ENCODE results near the gene ECI1.

Gene ECI1

DNA sequence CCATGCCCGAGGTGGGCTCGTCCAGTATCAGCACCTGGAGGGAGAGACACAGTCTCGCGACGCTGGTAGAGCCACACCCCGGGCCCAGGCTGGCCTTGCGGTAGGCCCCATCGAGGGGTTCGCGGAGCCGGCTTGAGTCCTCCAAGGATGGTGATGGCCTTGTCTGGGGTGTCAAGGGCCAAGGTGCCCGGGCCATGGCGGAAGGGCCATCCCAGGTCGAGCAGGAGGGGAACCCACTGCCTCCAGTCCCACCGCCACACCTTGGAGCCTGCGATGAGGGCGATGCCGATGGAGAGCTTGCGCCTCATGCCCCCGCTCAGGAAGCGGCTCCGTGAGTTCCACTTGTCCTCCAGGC lies 46.1 kb upstream of the ECI1 start:
- H4K8ac ChIP-seq (ENCODE audit: low read depth, low read length): no peak overlapping the region
- no peak for DNase-seq (ENCODE audit: low spot score)
- no CpG with 5 or more reads among the region's 22 CpGs for WGBS, 2 donors (ENCODE audit: extremely low coverage in 2 of 2, insufficient read length in 2 of 2, insufficient replicate concordance in 1 of 2)

DNA sequence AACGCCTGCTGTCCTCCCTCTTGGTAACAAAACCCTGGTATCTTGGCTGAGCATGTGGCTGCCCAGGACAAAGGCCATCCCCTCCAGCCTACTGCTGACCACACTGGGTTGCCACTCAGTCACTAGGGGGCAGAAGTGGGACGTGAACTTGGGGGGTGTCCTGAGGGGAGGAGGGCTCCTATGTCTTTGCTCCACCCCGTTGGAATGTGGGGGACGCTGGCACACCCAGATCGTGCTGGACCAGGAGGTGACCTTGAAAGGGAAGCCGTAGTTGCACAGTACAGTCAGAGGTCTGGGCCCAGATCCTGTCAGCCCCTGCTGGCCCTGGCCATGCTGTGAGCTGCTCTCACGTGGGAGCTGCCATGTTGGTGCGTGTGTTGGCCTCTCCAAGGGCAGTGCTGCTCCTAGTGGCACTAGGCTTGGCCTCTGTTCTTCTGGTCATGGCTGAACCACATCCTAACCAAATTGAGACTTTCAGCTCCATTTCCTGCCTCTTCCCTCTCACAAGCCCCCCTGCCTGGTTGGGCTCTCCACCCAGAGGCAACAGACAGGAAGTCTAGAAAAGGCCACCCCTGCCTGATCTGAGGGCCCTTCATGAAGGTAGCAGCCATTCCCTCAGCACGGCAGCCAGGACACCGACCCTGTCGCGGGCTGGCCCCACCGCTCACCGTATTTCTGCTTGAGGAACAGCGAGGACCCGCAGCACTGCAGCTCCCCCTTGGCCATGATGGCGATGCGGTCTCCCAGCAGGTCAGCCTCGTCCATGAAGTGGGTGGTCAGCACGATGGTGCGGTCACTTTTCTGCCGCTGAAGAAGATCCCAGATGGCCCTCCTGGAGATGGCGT lies 45.5 kb upstream of the ECI1 start:
- H3K9me3 ChIP-seq (replicated peaks in 1 of 2; ENCODE audit: control insufficient read depth in 2 of 2, insufficient read depth in 1 of 2, low read depth in 1 of 2, low read length in 2 of 2): peaks cover 0 to 3% of the 10 kb centered on the region in 2 donors
- H3K36me3 ChIP-seq (replicated peaks in 1 of 2; ENCODE audit: control insufficient read depth in 2 of 2, insufficient read depth in 2 of 2, low read length in 2 of 2): peaks cover 0 to 11% of the 10 kb centered on the region in 2 donors
- no CpG with 5 or more reads among the region's 23 CpGs for WGBS, 2 donors (ENCODE audit: extremely low coverage in 2 of 2, insufficient read length in 2 of 2, insufficient replicate concordance in 1 of 2)
- H3K4me1 ChIP-seq (ENCODE audit: control insufficient read depth in 2 of 2, insufficient read depth in 1 of 2, low read depth in 1 of 2, low read length in 2 of 2): no peaks in the 10 kb centered on the region
- H3K4me2 ChIP-seq (ENCODE audit: insufficient read depth, low read length, poor library complexity, severe bottlenecking): no peak overlapping the region
- peak overlapping the region; percentile 26 for H2BK15ac ChIP-seq (ENCODE audit: low read length)
- no peak overlapping the region for H2AFZ ChIP-seq (ENCODE audit: low read length)
- no peak overlapping the region for H2AK5ac ChIP-seq (ENCODE audit: low read depth, low read length)
- no peak overlapping the region for H3K4me3 ChIP-seq (ENCODE audit: low read length in 2 of 2)
- H3K27me3 ChIP-seq (ENCODE audit: control insufficient read depth in 3 of 3, insufficient read depth in 3 of 3, low read depth in 1 of 3, low read length in 3 of 3): no peaks in the 10 kb centered on the region
- no peak overlapping the region for H4K91ac ChIP-seq (ENCODE audit: low read depth, low read length, poor library complexity)
- DNase-seq (ENCODE audit: low spot score): no peak
- H2BK12ac ChIP-seq (ENCODE audit: low read length): no peak overlapping the region
- no peaks in the 10 kb centered on the region for H3K79me1 ChIP-seq (ENCODE audit: low read depth, low read length)
- no peak overlapping the region for H3K14ac ChIP-seq (ENCODE audit: low read length)
- H3K9ac ChIP-seq (ENCODE audit: low read depth, low read length, poor library complexity): peak overlapping the region; percentile 44
- no peak overlapping the region for H3K27ac ChIP-seq (replicated peaks; ENCODE audit: low read length)
- H2BK120ac ChIP-seq (ENCODE audit: low read depth, low read length): no peak overlapping the region
- H4K8ac ChIP-seq (ENCODE audit: low read depth, low read length): no peak overlapping the region
- no peak overlapping the region for H3K4ac ChIP-seq (ENCODE audit: low read length)
- peak overlapping the region; percentile 75 for H2BK5ac ChIP-seq (ENCODE audit: low read length)
- H3K18ac ChIP-seq (ENCODE audit: low read length): peak overlapping the region; percentile 13
- H3K23ac ChIP-seq (ENCODE audit: low read depth, low read length, poor library complexity): peak overlapping the region; percentile 60

More for the DNA sequence above, 46.1 kb upstream of the ECI1 start:
- no peak overlapping the region for H2BK15ac ChIP-seq (ENCODE audit: low read length)
- H3K4me3 ChIP-seq (ENCODE audit: low read length in 2 of 2): no peak overlapping the region
- H2BK12ac ChIP-seq (ENCODE audit: low read length): no peak overlapping the region
- H3K23ac ChIP-seq (ENCODE audit: low read depth, low read length, poor library complexity): peak overlapping the region; percentile 60
- H3K4me1 ChIP-seq (ENCODE audit: control insufficient read depth in 2 of 2, insufficient read depth in 1 of 2, low read depth in 1 of 2, low read length in 2 of 2): no peaks in the 10 kb centered on the region
- no peaks in the 10 kb centered on the region for H3K79me1 ChIP-seq (ENCODE audit: low read depth, low read length)
- H3K14ac ChIP-seq (ENCODE audit: low read length): no peak overlapping the region
- H2BK5ac ChIP-seq (ENCODE audit: low read length): peak overlapping the region; percentile 75
- no peak overlapping the region for H4K91ac ChIP-seq (ENCODE audit: low read depth, low read length, poor library complexity)
- no peak overlapping the region for H2BK120ac ChIP-seq (ENCODE audit: low read depth, low read length)
- no peak overlapping the region for H2AFZ ChIP-seq (ENCODE audit: low read length)
- no peak overlapping the region for H3K4me2 ChIP-seq (ENCODE audit: insufficient read depth, low read length, poor library complexity, severe bottlenecking)
- no peak overlapping the region for H2AK5ac ChIP-seq (ENCODE audit: low read depth, low read length)
- no peak overlapping the region for H3K27ac ChIP-seq (replicated peaks; ENCODE audit: low read length)
- H3K9ac ChIP-seq (ENCODE audit: low read depth, low read length, poor library complexity): no peak overlapping the region
- H3K36me3 ChIP-seq (replicated peaks in 1 of 2; ENCODE audit: control insufficient read depth in 2 of 2, insufficient read depth in 2 of 2, low read length in 2 of 2): peaks cover 0 to 11% of the 10 kb centered on the region in 2 donors
- no peak overlapping the region for H3K18ac ChIP-seq (ENCODE audit: low read length)
- no peaks in the 10 kb centered on the region for H3K27me3 ChIP-seq (ENCODE audit: control insufficient read depth in 3 of 3, insufficient read depth in 3 of 3, low read depth in 1 of 3, low read length in 3 of 3)
- H3K4ac ChIP-seq (ENCODE audit: low read length): peak overlapping the region; percentile 11
- peaks cover 0 to 3% of the 10 kb centered on the region in 2 donors for H3K9me3 ChIP-seq (replicated peaks in 1 of 2; ENCODE audit: control insufficient read depth in 2 of 2, insufficient read depth in 1 of 2, low read depth in 1 of 2, low read length in 2 of 2)

DNA sequence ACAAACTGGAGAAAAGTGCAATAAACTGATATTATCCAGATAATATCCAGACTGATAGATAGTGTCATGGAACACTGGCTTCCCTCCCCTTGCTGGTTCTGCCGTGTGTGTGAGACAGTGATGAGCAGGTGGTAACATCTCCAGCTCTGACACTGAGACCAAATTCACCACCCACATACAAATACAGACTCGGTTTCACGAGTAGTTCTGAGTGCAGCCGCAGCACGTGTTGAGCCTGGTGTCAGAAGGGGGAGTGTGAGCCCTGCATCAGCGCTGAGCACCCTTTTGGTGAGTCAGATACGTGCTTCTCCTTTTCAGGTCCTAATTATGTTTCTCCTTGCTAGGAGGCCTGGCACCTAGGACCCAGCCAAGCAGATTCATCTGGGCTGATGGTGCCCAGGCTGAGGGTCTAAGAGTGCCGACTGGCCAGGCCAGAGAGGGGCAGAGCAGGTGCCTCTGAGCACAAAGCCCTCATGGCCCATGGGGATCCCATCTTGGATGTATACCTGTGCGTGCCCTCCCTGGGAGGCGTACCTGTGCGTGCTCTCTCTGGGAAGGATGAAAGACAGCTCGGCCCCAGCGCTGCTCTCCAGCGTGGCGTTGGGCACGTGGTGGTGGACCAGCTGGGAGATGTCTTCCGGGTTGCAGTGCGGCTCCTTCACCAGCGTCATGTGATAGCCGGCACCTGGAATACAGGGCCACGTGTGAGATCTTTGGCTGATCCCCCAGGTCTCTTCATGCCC lies 43.8 kb upstream of the ECI1 start:
- no peak overlapping the region for H3K4me3 ChIP-seq (ENCODE audit: low read length in 2 of 2)
- H3K79me1 ChIP-seq (ENCODE audit: low read depth, low read length): no peaks in the 10 kb centered on the region
- no peak overlapping the region for H2BK120ac ChIP-seq (ENCODE audit: low read depth, low read length)
- peaks cover 0 to 3% of the 10 kb centered on the region in 2 donors for H3K9me3 ChIP-seq (replicated peaks in 1 of 2; ENCODE audit: control insufficient read depth in 2 of 2, insufficient read depth in 1 of 2, low read depth in 1 of 2, low read length in 2 of 2)
- no peaks in the 10 kb centered on the region for H3K4me1 ChIP-seq (ENCODE audit: control insufficient read depth in 2 of 2, insufficient read depth in 1 of 2, low read depth in 1 of 2, low read length in 2 of 2)
- no peak for DNase-seq (ENCODE audit: low spot score)
- H3K18ac ChIP-seq (ENCODE audit: low read length): no peak overlapping the region
- H2AK5ac ChIP-seq (ENCODE audit: low read depth, low read length): peak overlapping the region; percentile 30
- H3K23ac ChIP-seq (ENCODE audit: low read depth, low read length, poor library complexity): no peak overlapping the region
- H4K8ac ChIP-seq (ENCODE audit: low read depth, low read length): no peak overlapping the region
- H3K36me3 ChIP-seq (replicated peaks in 1 of 2; ENCODE audit: control insufficient read depth in 2 of 2, insufficient read depth in 2 of 2, low read length in 2 of 2): peaks cover 0 to 11% of the 10 kb centered on the region in 2 donors
- no peak overlapping the region for H3K4me2 ChIP-seq (ENCODE audit: insufficient read depth, low read length, poor library complexity, severe bottlenecking)
- H3K4ac ChIP-seq (ENCODE audit: low read length): no peak overlapping the region
- no peak overlapping the region for H4K91ac ChIP-seq (ENCODE audit: low read depth, low read length, poor library complexity)
- no peak overlapping the region for H2AFZ ChIP-seq (ENCODE audit: low read length)
- no peak overlapping the region for H2BK15ac ChIP-seq (ENCODE audit: low read length)
- no peak overlapping the region for H3K14ac ChIP-seq (ENCODE audit: low read length)
- no peak overlapping the region for H2BK5ac ChIP-seq (ENCODE audit: low read length)
- peak overlapping the region; percentile 7 for H3K9ac ChIP-seq (ENCODE audit: low read depth, low read length, poor library complexity)
- no CpG with 5 or more reads among the region's 21 CpGs for WGBS, 2 donors (ENCODE audit: extremely low coverage in 2 of 2, insufficient read length in 2 of 2, insufficient replicate concordance in 1 of 2)
- no peak overlapping the region for H3K27ac ChIP-seq (replicated peaks; ENCODE audit: low read length)
- no peak overlapping the region for H2BK12ac ChIP-seq (ENCODE audit: low read length)
- H3K27me3 ChIP-seq (ENCODE audit: control insufficient read depth in 3 of 3, insufficient read depth in 3 of 3, low read depth in 1 of 3, low read length in 3 of 3): no peaks in the 10 kb centered on the region

DNA sequence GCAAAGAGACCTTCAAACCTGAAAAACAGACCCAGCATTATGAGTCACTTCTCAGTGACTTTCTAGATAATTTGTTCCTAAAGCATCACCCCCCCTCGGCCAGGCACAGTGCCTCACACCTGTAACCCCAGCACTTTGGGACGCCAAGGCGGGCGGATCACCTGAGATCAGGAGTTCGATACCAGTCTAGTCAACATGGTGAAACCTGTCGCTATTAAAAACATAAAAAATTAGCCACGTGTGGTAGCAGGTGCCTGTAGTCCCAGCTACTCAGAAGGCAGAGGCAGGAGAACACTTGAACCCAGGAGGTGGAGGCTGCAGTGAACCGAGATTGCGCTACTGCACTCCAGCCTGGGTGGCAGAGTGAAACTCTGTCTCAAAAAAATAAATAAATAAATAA lies 40.8 kb upstream of the ECI1 start:
- WGBS, 2 donors (ENCODE audit: extremely low coverage in 2 of 2, insufficient read length in 2 of 2, insufficient replicate concordance in 1 of 2): no CpG with 5 or more reads among the region's 9 CpGs
- Histone ChIP-seq H3K4me1 (ENCODE audit: control insufficient read depth in 2 of 2, insufficient read depth in 1 of 2, low read depth in 1 of 2, low read length in 2 of 2) (no peaks in the 10 kb centered on the region), H2AFZ (ENCODE audit: low read length) (no peak overlapping the region), H2BK12ac (ENCODE audit: low read length) (no peak overlapping the region), H4K91ac (ENCODE audit: low read depth, low read length, poor library complexity) (no peak overlapping the region), H3K27me3 (ENCODE audit: control insufficient read depth in 3 of 3, insufficient read depth in 3 of 3, low read depth in 1 of 3, low read length in 3 of 3) (no peaks in the 10 kb centered on the region), H3K9me3 (replicated peaks in 1 of 2; ENCODE audit: control insufficient read depth in 2 of 2, insufficient read depth in 1 of 2, low read depth in 1 of 2, low read length in 2 of 2) (peaks cover 0 to 3% of the 10 kb centered on the region in 2 donors), H2BK15ac (ENCODE audit: low read length) (no peak overlapping the region), H2BK5ac (ENCODE audit: low read length) (no peak overlapping the region), H3K4me3 (ENCODE audit: low read length in 2 of 2) (no peak overlapping the region), H3K14ac (ENCODE audit: low read length) (no peak overlapping the region), H3K36me3 (replicated peaks in 1 of 2; ENCODE audit: control insufficient read depth in 2 of 2, insufficient read depth in 2 of 2, low read length in 2 of 2) (peaks cover 0 to 11% of the 10 kb centered on the region in 2 donors), H3K79me1 (ENCODE audit: low read depth, low read length) (no peaks in the 10 kb centered on the region), H3K18ac (ENCODE audit: low read length) (no peak overlapping the region), H2AK5ac (ENCODE audit: low read depth, low read length) (no peak overlapping the region), H2BK120ac (ENCODE audit: low read depth, low read length) (no peak overlapping the region), H3K27ac (replicated peaks; ENCODE audit: low read length) (no peak overlapping the region), H3K4me2 (ENCODE audit: insufficient read depth, low read length, poor library complexity, severe bottlenecking) (no peak overlapping the region), H3K4ac (ENCODE audit: low read length) (no peak overlapping the region), H4K8ac (ENCODE audit: low read depth, low read length) (no peak overlapping the region), H3K9ac (ENCODE audit: low read depth, low read length, poor library complexity) (no peak overlapping the region), H3K23ac (ENCODE audit: low read depth, low read length, poor library complexity) (no peak overlapping the region)
- DNase-seq (ENCODE audit: low spot score): no peak

All from neuronal stem cell (in vitro differentiated cells).